Measurements from ENCODE around the gene F8.

Gene F8

GRCh38 chrX:154802947-154803346 is 219.6 kb downstream of the F8 start:
- TF ChIP-seq ZFX (IDR thresholded peaks at IDR 0.05; ENCODE audit: borderline replicate concordance), result no peak
- TF ChIP-seq CTCF (IDR thresholded peaks at IDR 0.05), result no peak
- H3K27ac ChIP-seq, result no peak overlapping the region

- TF ChIP-seq CTCF (IDR thresholded peaks at IDR 0.05), result no peak
- no peak for TF ChIP-seq ZFX (IDR thresholded peaks at IDR 0.05; ENCODE audit: borderline replicate concordance)
- H3K27ac ChIP-seq, result peak overlapping the region; percentile 83
Observed at GRCh38 chrX:154800478-154801210, 221.9 kb downstream of the F8 start.

- H3K27ac ChIP-seq, result peak overlapping the region; percentile 83
- no peak for TF ChIP-seq CTCF (IDR thresholded peaks at IDR 0.05)
- no peak for TF ChIP-seq ZFX (IDR thresholded peaks at IDR 0.05; ENCODE audit: borderline replicate concordance)
Observed at GRCh38 chrX:154799556-154800348, 222.8 kb downstream of the F8 start.

- TF ChIP-seq ZFX (IDR thresholded peaks at IDR 0.05; ENCODE audit: borderline replicate concordance), result no peak
- no peak for TF ChIP-seq CTCF (IDR thresholded peaks at IDR 0.05)
- no peak overlapping the region for H3K27ac ChIP-seq
Observed at GRCh38 chrX:154797006-154797405, 225.5 kb downstream of the F8 start.

GRCh38 chrX:154795016-154795415 is 227.5 kb downstream of the F8 start:
- TF ChIP-seq ZFX (IDR thresholded peaks at IDR 0.05; ENCODE audit: borderline replicate concordance) (no peak), CTCF (IDR thresholded peaks at IDR 0.05) (no peak)
- no peak overlapping the region for H3K27ac ChIP-seq

GRCh38 chrX:154793084-154793795 is 229.3 kb downstream of the F8 start:
- TF ChIP-seq CTCF (IDR thresholded peaks at IDR 0.05), result no peak
- no peak for TF ChIP-seq ZFX (IDR thresholded peaks at IDR 0.05; ENCODE audit: borderline replicate concordance)
- no peak overlapping the region for H3K27ac ChIP-seq
